GM12874 (cell line): ENCODE data around the gene EVA1A.

Experiments
- CTCF ChIP-seq: IDR thresholded peaks from 2 replicates; pipeline ENCODE4 v1.5.1; 2011; ENCODE audit warnings: low read depth, mild to moderate bottlenecking, control low read depth, low read length, moderate library complexity; ENCODE audit not compliant: insufficient read depth

The EVA1A gene

GRCh38 chr2:75573145-75573878, 12.6 kb upstream of the EVA1A start:
- TF ChIP-seq CTCF = no peak

- no peak for TF ChIP-seq CTCF
Observed at GRCh38 chr2:75571730-75572430, 11.1 kb upstream of the EVA1A start.

GRCh38 chr2:75570948-75571729, 10.4 kb upstream of the EVA1A start:
- no peak for TF ChIP-seq CTCF

GRCh38 chr2:75570024-75570947, 9.5 kb upstream of the EVA1A start:
- TF ChIP-seq CTCF = no peak

- no peak for TF ChIP-seq CTCF
Observed at GRCh38 chr2:75569546-75569945, 8.8 kb upstream of the EVA1A start.

GRCh38 chr2:75568174-75568573, 7.4 kb upstream of the EVA1A start:
- no peak for TF ChIP-seq CTCF
